GM04504 (cell line): ENCODE measurements around the gene GTF2I.
"Not testable (repeated sequence)": the region's sequence is repeated elsewhere in the genome, so short reads cannot be mapped to it uniquely, and the experiment has no call there.

ENCODE experiments used
- DNase-seq: peaks from one replicate; pipeline ENCODE4 v3.0.0-alpha.2; 2012; ENCODE audit warnings: low read depth

GTF2I gene

DNA sequence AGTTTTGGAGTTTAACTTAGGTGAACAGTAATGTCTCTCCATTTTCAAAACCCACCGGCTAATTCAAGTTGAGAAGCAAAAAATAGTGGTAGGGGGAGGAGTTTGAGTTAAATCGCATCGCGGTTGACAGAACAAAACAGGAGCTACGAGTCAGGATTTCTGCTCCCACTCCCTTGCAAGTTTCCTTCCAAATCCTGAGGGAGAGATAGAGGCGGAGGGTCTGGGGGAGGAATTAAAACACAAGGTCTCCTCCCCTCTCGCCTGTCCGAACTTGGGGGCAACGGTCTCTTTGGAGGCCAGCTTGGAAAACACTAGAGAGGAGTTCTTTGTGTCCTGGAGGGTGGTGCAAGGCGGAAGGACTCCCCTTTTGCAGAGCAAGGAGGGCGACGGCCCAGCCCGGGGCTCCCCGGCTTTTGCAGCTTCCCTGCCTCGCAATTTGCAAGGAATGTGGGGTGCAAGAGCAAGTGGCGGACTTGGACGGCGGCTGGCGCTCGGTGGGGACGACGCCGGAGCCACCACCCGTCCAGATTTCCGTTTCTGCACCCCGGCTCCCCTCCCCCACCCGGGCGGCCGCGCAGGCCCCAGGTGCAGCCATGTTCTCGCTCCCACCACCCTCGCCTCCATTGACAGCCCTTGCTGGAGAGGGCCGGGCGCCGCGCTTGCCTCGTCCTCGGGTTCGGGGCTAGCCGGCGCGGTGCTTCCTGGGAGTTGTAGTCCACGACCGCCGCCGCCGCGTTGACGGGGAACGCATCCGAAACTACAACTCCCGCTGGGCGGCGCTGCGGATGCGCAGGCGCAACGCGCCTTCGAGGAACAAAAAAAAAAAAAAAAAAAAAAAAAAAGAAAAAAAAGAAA is 454 bp upstream of the GTF2I start:
- DNase-seq: peak; percentile 91

DNA sequence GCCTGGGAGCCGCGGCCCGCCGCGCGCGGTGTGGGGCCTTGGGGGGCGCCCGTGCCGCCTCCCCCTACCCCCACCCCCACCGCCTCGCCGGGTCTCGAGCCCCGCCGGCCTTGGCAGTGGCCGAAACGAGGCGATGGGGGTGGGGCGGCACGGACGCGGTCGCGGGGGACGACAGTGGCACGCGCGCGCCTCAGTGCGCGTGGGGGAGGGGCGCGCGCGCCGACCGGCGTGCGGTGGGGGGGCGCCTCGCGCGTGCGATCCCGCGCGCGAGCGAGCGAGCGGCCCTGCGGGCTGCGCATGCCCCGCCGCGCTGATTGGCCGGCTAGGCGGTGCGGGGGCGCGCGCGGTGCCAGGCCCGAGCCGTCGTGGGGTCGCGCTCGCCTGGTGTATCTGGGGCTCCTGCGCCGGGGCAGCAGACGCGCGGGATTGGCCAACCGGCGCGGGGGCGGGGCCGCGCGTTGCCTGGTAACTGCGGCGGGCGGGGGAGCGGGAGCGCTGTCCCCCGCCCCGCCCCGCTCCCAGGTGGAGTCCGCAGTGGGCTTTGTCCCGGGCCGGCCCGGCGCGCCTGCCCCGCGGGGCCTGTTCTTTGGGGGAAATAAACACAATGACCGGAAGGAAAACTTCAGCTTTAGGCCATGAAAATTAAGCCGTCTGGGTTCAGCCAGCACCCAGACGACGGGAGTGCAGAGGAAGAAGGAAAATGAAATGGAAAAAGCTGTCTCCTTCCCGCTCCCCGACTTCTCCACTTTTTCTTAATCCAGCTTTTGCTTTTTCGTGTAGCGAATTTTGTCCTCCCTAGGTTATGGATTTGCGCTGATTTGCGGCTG is 873 bp downstream of the GTF2I start:
- peak; percentile 84 for DNase-seq

DNA sequence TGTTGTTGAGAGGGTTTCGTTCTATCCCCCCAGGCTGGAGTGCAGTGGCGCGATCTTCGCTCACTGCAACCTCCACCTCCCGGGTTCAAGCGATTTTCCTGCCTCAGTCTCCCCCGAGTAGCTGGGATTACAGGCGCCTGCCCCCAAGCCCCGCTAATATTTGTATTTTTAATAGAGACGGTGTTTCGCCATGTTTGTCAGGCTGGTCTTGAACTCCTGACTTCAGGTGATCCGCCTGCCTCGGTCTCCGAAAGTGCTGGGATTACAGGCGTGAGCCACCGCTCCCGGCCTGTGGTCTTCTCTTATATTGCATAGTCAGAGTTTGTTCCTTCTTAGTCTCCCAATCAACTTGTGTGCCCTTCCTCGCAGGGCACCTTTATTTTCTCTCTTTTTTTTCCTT is 2.7 kb downstream of the GTF2I start:
- DNase-seq: not testable (repeated sequence)

DNA sequence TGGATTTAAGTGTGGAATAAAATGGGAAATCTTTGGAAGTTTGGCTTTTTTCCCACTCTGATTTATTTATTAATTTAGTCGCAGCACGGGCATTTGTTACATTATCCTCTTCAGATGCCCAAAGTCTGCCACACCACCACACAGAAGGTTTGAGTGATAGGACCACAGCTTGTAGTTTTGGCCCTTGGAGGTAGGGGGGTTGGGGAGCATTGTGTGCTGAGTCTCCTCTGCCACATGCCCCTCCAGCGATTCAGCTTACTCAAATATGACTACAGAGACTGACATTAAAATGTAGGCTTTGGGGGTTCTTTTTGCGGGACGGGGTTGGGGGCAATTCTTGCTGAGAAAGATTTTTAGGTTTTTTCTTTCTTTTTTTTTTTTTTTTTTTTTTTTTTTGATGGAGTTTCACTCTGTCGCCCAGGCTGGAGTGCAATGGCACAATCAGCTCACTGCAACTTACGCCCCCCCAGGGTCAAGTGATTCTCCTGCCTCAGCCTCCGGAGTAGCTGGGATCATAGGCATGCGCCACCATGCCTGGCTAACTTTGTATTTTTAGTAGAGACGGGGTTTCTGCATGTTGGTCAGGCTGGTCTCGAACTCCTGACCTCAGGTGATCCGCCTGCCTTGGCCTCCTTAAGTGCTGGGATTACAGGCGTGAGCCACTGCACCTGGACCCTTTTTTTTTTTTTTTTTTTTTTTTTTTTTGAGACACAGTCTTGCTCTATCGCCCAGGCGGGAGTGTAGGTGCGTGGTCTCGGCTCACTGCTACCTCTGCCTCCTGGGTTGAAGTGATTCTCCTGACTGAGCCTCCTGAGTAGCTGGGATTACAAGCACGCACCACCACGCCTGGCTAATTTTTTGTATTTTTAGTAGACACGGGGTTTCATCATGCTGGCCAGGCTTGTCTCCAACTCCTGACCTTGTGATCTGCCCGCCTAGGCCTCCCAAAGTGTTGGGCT is 4.6 kb downstream of the GTF2I start:
- DNase-seq: not testable (repeated sequence)

DNA sequence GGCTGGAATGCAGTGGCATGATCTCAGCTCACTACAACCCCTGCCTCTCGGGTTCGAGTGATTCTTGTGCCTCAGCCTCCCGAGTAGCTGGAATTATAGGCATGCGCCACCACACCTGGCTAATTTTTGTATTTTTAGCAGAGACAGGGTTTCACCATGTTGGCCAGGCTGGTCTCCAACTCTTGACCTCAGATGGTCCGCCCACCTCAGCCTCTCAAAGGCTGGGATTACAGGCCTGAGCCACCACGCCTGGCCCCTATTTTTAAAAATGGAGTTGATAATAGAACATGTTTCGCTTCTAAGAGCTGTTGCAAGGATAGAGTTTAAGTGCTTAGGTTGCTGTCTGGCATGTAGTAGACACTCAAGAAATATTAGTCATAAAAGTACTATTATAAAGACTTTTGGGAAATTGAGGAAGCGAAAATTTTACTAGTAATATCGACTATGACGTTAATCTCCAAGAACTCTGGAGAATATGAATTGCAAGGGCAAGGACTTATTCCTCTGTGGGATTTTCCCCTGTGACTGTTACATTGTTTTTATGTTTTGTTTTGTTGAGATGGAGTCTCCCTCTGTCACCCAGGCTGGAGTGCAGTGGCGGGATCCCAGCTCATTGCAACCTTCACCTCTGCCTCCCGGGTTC is 7.9 kb downstream of the GTF2I start:
- no peak for DNase-seq

DNA sequence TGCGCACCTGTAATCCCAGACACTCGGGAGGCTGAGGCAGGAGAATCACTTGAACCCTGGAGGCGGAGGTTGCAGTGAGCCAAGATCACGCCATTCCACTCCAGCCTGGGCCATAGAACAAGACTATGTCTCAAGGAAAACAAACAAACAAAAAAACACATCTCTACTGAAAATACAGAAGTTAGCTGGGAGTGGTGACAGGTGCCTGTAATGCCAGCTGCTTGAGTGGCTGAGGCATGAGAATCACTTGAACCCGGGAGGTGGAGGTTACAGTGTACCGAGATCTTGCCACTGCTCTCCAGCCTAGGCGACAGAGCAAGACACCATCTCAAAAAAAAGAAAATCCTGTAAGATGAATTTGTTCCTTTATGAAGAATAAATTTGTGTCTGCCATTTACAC is 9.5 kb downstream of the GTF2I start:
- DNase-seq: not testable (repeated sequence)

DNA sequence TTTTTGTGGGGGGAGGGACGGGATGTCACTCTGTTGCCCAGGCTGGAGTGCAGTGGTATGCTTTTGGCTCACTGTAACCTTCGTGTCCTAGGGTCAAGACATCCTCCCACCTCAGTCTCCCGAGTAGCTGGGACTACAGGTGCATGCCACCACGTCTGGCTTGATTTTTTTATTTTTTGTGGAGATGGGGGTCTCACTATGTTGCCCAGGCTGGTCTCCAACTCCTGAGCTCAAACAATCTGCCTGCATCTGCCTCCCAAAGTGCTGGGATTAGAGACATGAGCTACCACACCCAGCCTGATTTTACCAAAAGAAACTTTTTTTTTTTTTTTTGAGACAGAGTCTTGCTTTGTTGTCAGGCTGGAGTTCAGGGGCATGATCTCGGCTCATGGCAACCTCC is 10.0 kb downstream of the GTF2I start:
- not testable (repeated sequence) for DNase-seq

DNA sequence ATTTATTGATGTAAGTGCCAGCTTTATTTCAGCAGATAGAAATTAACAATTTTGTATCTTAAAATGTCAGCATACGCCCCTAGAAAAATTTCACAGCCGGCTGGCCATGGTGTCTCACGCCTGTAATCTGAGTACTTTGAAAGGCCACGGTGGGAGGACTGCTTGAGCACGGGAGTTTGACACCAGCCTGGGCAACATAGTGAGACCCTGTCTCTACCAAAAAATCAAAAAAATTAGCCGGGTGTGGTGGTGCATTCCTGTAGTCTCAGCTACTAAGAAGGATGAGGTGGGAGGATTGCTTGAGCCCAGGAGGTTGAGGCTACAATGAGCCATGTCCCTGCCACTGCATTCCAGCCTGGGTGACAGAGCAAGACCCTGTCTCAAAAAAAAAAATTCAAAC is 14.1 kb downstream of the GTF2I start:
- DNase-seq: no peak

DNA sequence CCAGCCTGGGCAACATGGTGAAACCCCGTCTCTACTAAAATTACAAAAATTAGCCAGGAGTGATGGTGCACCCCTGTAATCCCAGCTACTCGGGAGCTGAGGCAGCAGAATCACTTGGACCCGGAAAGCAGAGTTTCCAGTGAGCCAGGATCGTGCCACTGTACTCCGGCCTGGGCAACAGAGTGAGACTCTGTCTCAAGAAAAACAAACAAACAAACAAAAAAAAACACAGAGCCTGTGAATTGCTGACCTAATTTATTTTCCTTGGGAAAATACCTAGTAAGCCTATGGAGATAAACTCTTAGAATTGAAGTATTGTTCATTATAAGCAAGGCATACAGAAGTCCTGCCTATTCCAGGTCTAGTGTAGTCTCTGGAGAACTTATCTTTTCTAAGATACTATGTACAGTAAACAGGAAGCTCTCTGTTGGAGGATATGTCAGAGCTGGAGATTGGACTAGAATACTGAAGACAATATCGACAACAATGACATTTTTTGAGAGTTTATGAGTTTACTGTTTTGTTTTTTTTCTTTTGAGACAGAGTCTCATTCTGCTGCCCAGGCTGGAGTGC is 14.9 kb downstream of the GTF2I start:
- no peak for DNase-seq

DNA sequence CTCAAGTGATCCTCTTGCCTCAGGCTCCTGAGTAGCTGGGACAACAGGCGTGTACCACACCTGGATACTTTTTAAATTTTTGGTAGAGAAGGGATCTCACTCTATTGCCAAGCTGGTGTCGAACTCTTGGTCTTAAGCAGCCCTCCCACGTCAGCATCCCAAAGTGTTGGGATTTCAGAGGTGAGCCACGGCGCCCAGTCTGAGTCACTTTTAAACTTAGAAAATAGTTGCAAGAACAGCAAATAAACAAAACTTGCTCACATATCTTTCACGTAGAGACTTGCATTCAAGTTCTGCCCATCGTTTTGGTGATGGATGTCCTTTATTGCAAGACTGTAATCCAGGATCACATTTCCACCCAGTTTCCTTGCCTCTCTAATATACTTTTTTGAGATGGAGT is 16.6 kb downstream of the GTF2I start:
- no peak for DNase-seq

DNA sequence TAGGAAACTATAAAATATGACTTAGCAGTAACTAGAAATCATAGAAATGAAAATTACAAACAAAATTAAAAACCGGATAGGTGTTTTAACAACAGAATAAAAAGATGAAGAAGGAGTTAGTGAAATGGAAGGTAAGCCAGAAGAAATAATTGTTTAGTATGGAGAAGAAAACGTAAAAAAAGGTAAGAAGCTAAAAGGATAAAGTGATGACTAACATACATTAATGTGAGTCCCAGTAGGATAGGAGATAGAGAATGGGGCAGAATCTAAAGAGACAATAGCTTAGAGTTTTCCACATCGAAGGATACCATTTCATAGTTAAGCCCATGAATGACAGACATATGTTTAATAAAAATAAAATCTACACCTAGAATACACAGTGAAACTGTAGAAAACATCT is 25.3 kb downstream of the GTF2I start:
- no peak for DNase-seq

DNA sequence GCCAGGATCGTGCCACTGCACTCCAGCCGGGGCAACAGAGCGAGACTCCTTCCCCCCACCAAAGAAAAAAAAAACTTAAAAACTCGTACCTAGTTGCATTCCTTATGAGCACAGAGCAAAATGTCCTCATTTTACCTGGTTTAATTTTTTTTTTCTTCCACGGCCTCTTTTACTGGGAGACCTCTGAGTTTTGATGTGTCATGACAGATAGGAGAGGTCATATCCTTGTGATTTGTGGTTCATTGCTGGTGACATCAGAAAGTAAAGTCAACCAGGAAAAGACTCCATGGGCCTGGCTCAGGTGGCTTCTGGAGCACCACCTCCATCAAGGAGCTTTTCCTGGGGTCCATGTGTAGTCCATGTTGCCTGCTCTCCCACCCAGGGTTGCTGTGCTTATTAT is 26.3 kb downstream of the GTF2I start:
- no peak for DNase-seq

DNA sequence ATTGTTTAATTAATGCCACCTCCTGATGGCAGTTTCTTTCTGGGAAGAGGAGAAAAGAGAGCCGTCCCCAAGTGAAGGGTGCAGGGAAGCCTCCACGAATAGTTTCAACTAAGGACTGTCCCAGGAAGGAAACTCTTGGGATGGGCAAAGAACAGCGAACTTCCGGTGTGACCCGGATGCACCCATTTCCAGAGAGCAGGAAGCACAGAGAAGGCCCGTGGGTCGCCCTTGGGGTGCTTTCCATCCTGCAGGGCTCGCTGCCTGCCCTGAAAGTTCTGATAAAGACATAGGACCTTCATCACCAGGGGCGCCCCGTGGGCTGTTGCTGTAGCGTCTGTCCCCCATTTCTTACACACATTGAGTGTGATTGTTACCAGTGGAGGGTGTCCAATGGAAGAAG is 27.0 kb downstream of the GTF2I start:
- DNase-seq: no peak

DNA sequence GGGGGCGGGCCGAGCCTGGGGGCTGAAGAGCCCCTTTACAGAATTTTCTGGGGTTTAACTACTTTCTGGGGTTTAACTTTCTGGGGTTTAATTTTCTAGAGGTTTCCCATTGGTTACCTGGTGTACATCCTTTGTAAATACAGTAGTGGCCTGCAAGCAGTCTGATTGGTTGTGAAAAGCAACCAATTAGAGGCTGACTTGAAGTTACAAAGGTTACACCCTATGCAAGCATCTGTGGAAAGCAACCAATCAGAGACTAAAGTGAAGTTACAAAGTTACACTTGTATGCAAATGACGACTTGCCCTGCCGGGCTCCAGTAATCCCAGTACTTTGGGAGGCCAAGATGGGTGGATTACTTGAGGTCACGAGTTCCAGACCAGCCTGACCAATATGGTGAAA is 27.4 kb downstream of the GTF2I start:
- no peak for DNase-seq

DNA sequence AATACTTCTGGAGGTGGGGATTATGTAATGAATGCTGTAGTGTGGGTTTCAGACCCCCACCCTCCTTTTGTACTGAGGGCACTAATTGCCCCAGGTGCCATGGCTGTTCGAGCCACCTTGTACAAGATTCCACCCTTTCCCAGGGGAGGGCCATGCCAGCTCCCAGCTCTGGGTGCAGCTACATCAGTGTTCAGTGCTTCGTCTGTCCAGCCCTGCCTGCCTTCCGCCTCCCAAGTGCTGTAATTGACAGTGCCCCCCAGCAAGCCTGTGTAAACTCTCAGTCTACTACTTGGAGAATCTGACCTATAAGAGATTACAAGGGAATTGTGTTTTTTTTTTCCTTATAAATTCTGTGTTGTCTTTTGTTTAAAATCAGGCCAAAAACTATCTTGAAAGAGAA is 33.0 kb downstream of the GTF2I start:
- no peak for DNase-seq

DNA sequence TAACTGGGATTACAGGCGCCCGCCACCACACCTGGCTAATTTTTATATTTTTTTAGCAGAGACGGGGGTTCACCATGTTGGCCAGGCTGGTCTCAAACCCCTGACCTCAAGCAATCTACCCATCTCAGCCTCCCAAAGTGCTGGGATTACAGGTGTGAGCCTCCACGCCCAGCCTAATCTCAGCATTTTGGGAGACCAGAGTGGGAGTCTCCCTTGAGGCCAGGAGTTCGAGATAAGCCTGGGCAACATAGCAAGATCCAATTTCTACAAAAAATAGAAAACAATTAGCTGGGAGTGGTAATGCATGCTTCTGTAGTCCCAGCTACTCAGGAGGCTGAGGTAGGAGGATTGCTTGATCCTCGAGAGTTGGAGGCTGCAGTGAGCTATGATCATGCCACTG is 46.9 kb downstream of the GTF2I start:
- DNase-seq: not testable (repeated sequence)

DNA sequence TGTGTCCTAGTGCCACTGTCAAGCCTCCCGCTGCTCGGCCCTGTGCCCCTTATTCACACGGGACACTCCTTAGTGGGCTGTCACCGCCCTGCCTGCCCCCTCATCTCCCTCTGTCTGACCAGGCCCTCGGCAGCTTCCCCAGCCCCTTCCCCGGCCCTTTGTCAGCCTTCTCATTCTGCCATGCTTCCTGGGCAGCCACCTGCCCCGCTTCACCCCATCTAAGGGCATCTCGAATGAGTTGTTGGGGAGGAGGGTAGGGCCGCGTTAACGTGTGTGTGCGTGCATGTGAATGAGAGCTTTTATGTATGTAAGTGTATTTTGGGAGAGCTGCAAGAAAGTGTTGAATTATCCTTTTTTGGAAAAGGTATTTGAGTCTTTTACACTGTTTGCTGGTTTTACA is 49.7 kb downstream of the GTF2I start:
- no peak for DNase-seq

DNA sequence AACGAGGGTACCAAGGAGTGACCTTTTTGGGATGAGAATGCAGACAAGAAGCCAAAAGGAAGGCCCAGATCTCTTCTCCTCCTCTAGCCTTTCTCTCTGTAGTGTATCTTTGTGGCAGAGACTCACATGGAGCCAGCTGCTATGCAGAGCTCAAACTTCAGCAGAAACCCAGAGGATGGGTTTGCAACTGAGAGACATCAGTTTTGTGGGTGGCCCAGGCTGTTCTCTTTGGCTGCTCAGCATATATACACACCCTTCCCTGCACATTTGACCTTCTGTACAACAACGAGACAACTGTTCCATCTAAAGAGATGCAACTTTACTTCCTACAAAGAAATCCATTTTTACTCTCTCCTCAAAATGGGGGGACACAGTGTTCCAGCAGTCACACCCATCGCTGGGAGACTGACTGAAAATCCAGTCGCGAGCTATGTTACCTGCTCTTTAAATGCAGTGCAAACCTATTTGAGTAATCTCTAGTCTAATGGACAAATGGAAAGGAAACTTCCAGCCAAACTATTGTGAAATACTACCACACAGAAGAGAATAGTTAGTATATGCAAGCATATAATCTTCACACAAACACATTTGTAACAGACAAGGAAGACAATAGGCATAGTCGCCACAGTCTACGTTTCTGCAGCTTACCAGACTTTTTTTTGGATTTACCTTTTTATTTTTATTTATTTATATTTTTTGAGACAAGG is 51.2 kb downstream of the GTF2I start:
- DNase-seq: no peak

DNA sequence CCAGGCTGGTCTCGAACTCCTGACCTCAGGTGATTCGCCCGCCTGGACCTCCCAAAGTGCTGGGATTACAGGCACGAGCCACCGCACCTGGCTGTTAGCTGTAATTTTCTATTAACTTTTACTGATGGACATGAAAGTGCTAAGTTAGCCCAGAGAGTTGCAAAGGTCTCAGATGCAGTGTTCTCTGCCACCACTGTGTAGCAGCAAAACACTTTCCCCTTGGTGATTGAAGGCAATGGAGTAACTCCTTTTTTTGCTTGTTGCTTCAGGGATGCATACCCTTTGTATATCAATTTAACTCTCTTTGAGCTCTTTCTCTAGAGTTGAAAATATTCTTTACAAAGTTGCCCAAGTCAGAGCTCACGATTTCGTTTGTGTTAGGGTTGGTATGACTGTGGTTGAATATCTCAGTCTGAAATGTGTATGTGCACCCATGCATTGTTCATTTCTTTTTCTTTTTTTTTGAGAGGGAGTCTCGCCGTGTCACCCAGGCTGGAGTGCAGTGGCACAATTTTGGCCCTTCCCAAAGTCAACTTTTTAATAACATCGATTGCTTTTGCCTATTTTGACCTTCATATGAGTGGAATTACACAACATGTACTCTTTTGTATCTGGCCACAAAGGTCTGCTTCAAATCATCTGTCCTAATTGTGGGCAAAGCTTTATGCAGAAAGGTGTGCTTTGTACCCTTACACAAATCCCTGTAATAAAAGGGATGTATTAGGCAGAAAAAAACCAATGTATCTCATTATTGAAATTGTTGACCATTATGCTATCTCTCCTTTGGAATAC is 52.6 kb downstream of the GTF2I start:
- no peak for DNase-seq

DNA sequence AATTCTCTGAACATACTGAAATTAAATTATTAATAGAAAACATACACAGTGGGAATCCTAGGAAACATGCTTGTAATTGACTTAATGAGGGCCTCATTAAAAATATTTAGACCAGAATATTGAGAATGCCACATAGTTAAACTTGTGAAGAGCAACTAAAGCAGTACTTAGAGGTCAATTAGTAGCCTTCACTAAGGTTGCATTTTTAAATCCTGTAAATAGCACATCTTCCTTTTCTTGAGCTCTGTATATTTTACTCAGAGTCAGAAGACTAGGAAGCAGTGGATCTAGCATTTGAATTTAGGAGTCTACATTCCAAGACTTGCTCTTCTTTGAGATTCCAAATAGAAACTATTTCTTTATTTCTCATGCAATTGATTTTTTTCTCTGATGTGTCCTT is 56.0 kb downstream of the GTF2I start:
- no peak for DNase-seq
